PFSK-1 (cell line): ENCODE results near the gene NKAIN1.

Experiments
- FOXP2 ChIP-seq: optimal IDR thresholded peaks from 2 replicates; pipeline ENCODE3; 2011; ENCODE audit warnings: borderline replicate concordance, control low read depth, inconsistent platforms; ENCODE audit not compliant: insufficient read depth; ENCODE audit errors: extremely low read length, extremely low read depth
- POLR2AphosphoS5 ChIP-seq: IDR thresholded peaks from 2 replicates; pipeline ENCODE4 v1.6.1; 2012; ENCODE audit warnings: low read depth, mild to moderate bottlenecking, control low read depth, low read length, moderate library complexity
- REST ChIP-seq, 2 experiments: IDR thresholded peaks; 2 replicates each; pipeline versions ENCODE4 v1.6.1 to v1.8.0; 2011 to 2012; ENCODE audit warnings: low read depth in 2 of 2, low read length in 2 of 2, control low read depth in 1 of 2, inconsistent platforms in 1 of 2, mild to moderate bottlenecking in 1 of 2, moderate library complexity in 1 of 2; ENCODE audit not compliant: insufficient read depth in 1 of 2
- SIN3A ChIP-seq: IDR thresholded peaks from 2 replicates; pipeline ENCODE4 v1.6.1; 2012; ENCODE audit warnings: mild to moderate bottlenecking, low read length, moderate library complexity, borderline replicate concordance; ENCODE audit not compliant: insufficient read depth
- TAF1 ChIP-seq: IDR thresholded peaks from 2 replicates; pipeline ENCODE4 v1.6.1; 2012; ENCODE audit warnings: low read length, control low read depth, borderline replicate concordance; ENCODE audit not compliant: insufficient read depth

NKAIN1 gene

GRCh38 chr1:31214316-31215064, 25.2 kb downstream of the NKAIN1 start:
- no peak for TF ChIP-seq FOXP2
- no peak for TF ChIP-seq SIN3A
- no peak for TF ChIP-seq TAF1
- no peak for TF ChIP-seq POLR2AphosphoS5

GRCh38 chr1:31208361-31208945, 31.2 kb downstream of the NKAIN1 start:
- TF ChIP-seq SIN3A: no peak
- no peak for TF ChIP-seq REST (IDR thresholded peaks at IDR 0.05; ENCODE audit: insufficient read depth in 1 of 2, low read depth in 2 of 2, low read length in 2 of 2)
- no peak for TF ChIP-seq FOXP2

- TF ChIP-seq TAF1 (no peak), POLR2AphosphoS5 (no peak), SIN3A (no peak), FOXP2 (no peak), REST (IDR thresholded peaks at IDR 0.05; ENCODE audit: insufficient read depth in 1 of 2, low read depth in 2 of 2, low read length in 2 of 2) (no peak)
Observed at GRCh38 chr1:31207569-31207968, 32.1 kb downstream of the NKAIN1 start.

- TF ChIP-seq REST (IDR thresholded peaks at IDR 0.05; ENCODE audit: insufficient read depth in 1 of 2, low read depth in 2 of 2, low read length in 2 of 2) (no peak), FOXP2 (no peak), TAF1 (no peak), POLR2AphosphoS5 (no peak), SIN3A (no peak)
Observed at GRCh38 chr1:31207046-31207445, 32.6 kb downstream of the NKAIN1 start.

- TF ChIP-seq FOXP2 (no peak), SIN3A (no peak), POLR2AphosphoS5 (no peak), TAF1 (no peak), REST (IDR thresholded peaks at IDR 0.05; ENCODE audit: insufficient read depth in 1 of 2, low read depth in 2 of 2, low read length in 2 of 2) (no peak)
Observed at GRCh38 chr1:31203215-31203614, 36.5 kb downstream of the NKAIN1 start.
